PC-9 (cell line): ENCODE data around the gene KAT7. TPM values are rescaled to one million over a fixed set of nuclear protein-coding genes. Genes with fewer than 3 reads are reported as not detected.

ENCODE experiments used
- BruUV-seq: library from RNA; stranded (reverse); fragments of 400-500 nt; replicated peaks from 2 replicates; lab custom pipeline; 2021; lab: Mats Ljungman, UMichigan
- CTCF ChIA-PET: fragments of 300-600 bp; sonication (Branson Sonifier 250); formaldehyde crosslinking; loops from one replicate; lab custom pipeline; 2022; ENCODE audit warnings: antibody characterized with exemption; lab: Charles Lee
- POLR2A ChIA-PET: fragments of 300-600 bp; sonication (Branson Sonifier 250); formaldehyde crosslinking; loops from one replicate; lab custom pipeline; 2022; ENCODE audit warnings: antibody characterized with exemption; ENCODE audit not compliant: unreplicated experiment; lab: Charles Lee
- DNase-seq, 2 experiments: peaks; one replicate each; pipeline versions ENCODE4 v3.0.0 to v3.0.0-alpha.2; 2015 to 2022; ENCODE audit warnings: mixed read lengths in 1 of 2
- H2AFZ ChIP-seq: fragments of 200-600 bp; sonication (generic); 2 replicates; pipeline ENCODE4 v1.8.1; 2017; ENCODE audit warnings: antibody characterized with exemption
- H3F3A ChIP-seq: fragments of 200-600 bp; sonication (generic); 2 replicates; pipeline ENCODE4 v1.8.1; 2017; ENCODE audit warnings: antibody characterized with exemption, mild to moderate bottlenecking, low read depth; ENCODE audit not compliant: insufficient read depth
- H3K27ac ChIP-seq: fragments of 200-600 bp; sonication (generic); 2 replicates; pipeline ENCODE4 v1.6.1; 2016; ENCODE audit warnings: mixed run types
- H3K27me3 ChIP-seq: fragments of 200-600 bp; sonication (generic); 2 replicates; pipeline ENCODE4 v1.6.1; 2016; ENCODE audit warnings: low read depth, mixed run types; ENCODE audit not compliant: insufficient read depth
- H3K36me3 ChIP-seq: fragments of 200-600 bp; sonication (generic); 2 replicates; pipeline ENCODE4 v1.6.1; 2016; ENCODE audit warnings: low read depth, mixed run types
- H3K4me1 ChIP-seq: fragments of 200-600 bp; sonication (generic); replicated peaks from 2 replicates; pipeline ENCODE4 v1.6.1; 2016; ENCODE audit warnings: mixed run types; ENCODE audit not compliant: insufficient read depth
- H3K4me2 ChIP-seq: fragments of 200-600 bp; sonication (generic); 2 replicates; pipeline ENCODE4 v1.6.1; 2017; ENCODE audit warnings: mixed run types
- H3K4me3 ChIP-seq: fragments of 200-600 bp; sonication (generic); 2 replicates; pipeline ENCODE4 v1.6.1; 2016; ENCODE audit warnings: mixed run types
- H3K79me2 ChIP-seq: fragments of 200-600 bp; sonication (generic); 2 replicates; pipeline ENCODE4 v1.6.1; 2017; ENCODE audit warnings: low read depth, mixed run types
- H3K9me2 ChIP-seq: fragments of 200-600 bp; sonication (generic); 2 replicates; pipeline ENCODE4 v1.8.1; 2017; ENCODE audit warnings: mild to moderate bottlenecking; ENCODE audit not compliant: insufficient read depth
- H3K9me3 ChIP-seq: fragments of 200-600 bp; sonication (generic); 2 replicates; pipeline ENCODE4 v1.8.1; 2016; ENCODE audit warnings: low read depth; ENCODE audit not compliant: insufficient read depth
- H4K20me1 ChIP-seq: fragments of 200-600 bp; sonication (generic); 2 replicates; pipeline ENCODE4 v1.8.1; 2017; ENCODE audit not compliant: insufficient read depth
- CTCF ChIP-seq: fragments of 200-600 bp; sonication (generic); conservative IDR thresholded peaks from 2 replicates; pipeline ENCODE4 v1.6.1; 2017; ENCODE audit warnings: mixed run types, antibody characterized with exemption, mild to moderate bottlenecking, moderate library complexity
- EZH2 ChIP-seq: fragments of 200-600 bp; sonication (generic); IDR thresholded peaks from 2 replicates; pipeline ENCODE4 v1.8.0; 2017; ENCODE audit warnings: antibody characterized with exemption, low read depth
- intact Hi-C: fragments of 100-400 bp; cut with micrococcal nuclease; formaldehyde crosslinking; loops from one replicate; pipeline ENCODE4 v1.10.0; 2022; ENCODE audit not compliant: unreplicated experiment
- total RNA-seq: library from RNA; stranded (reverse); gene quantifications from 2 replicates; pipeline ENCODE4 v1.2.3, GENCODE V29; 2021

Gene KAT7
- total RNA-seq, 1 experiment from 2014 or later: 57.0 TPM

DNA sequence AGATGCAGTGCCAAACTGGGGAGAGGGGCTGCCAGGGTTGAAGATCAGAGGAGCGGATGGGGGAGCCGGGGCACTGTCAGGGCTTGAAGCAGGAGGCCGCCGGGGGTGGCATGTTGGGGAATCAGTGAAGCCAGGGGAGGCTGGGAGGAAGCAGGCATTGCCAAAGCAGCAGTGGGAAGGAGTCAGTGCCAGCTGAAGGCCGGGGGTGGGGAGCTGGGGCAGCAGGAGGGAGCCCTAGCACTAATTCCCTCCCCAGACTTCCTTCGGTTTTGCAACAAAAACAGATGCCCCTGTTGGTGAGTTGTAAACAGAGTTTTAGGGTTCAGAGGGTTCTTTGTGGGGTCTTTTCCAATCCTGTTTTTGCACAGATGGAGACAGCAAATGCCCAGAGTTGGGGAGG is 70.3 kb downstream of the KAT7 start:
- no peak overlapping the region for H2AFZ ChIP-seq
- H3K79me2 ChIP-seq: no peaks in the 10 kb centered on the region
- no peak for DNase-seq
- no peak overlapping the region for H3K4me2 ChIP-seq
- no TSS peak for BruUV-seq
- ChIA-PET CTCF (no interaction called here), POLR2A (no interaction called here)
- H3F3A ChIP-seq: no peaks in the 10 kb centered on the region
- intact Hi-C loops: no loop called here
- no peak overlapping the region for H3K4me3 ChIP-seq
- peaks cover 4% of the 10 kb centered on the region for H3K4me1 ChIP-seq
- no peaks in the 10 kb centered on the region for H3K9me2 ChIP-seq
- no peaks in the 10 kb centered on the region for H4K20me1 ChIP-seq
- no peak for TF ChIP-seq EZH2
- TF ChIP-seq CTCF: no peak
- H3K27me3 ChIP-seq: peaks cover 15% of the 10 kb centered on the region
- H3K9me3 ChIP-seq: no peaks in the 10 kb centered on the region
- H3K36me3 ChIP-seq: no peaks in the 10 kb centered on the region
- no peak overlapping the region for H3K27ac ChIP-seq

GRCh38 chr17:49859991-49860953 is 71.8 kb downstream of the KAT7 start:
- Histone ChIP-seq H2AFZ (no peak overlapping the region), H3K4me1 (peaks cover 4% of the 10 kb centered on the region), H3K9me3 (no peaks in the 10 kb centered on the region), H3K27me3 (peaks cover under 1% of the 10 kb centered on the region; the same call in 1 of the 2 replicates), H3F3A (no peaks in the 10 kb centered on the region), H3K9me2 (no peaks in the 10 kb centered on the region), H3K27ac (no peak overlapping the region), H4K20me1 (no peaks in the 10 kb centered on the region), H3K36me3 (no peaks in the 10 kb centered on the region), H3K79me2 (no peaks in the 10 kb centered on the region), H3K4me3 (no peak overlapping the region), H3K4me2 (no peak overlapping the region)
- no peak for TF ChIP-seq EZH2
- TF ChIP-seq CTCF: 0 out of 2 replicates have a peak, but pooled peaks have one; percentile 30
- no peak for DNase-seq
- CTCF ChIA-PET: interaction anchor here (3.9 kb wide), 1 partner anchor 137 kb away, joined by 29 read pairs; no protein-coding TSS in a partner anchor
- no TSS peak for BruUV-seq
- intact Hi-C loops: no loop called here
- POLR2A ChIA-PET: no interaction called here

GRCh38 chr17:49861150-49861884 is 72.8 kb downstream of the KAT7 start:
- no peak overlapping the region for H2AFZ ChIP-seq
- H3K4me3 ChIP-seq: no peak overlapping the region
- no peaks in the 10 kb centered on the region for H4K20me1 ChIP-seq
- H3K9me3 ChIP-seq: no peaks in the 10 kb centered on the region
- H3K27ac ChIP-seq: no peak overlapping the region
- H3K4me1 ChIP-seq: peaks cover 4% of the 10 kb centered on the region
- peak overlapping the region; percentile 39 for H3K4me2 ChIP-seq
- H3F3A ChIP-seq: no peaks in the 10 kb centered on the region
- DNase-seq: peak; percentile 65 to 68
- ChIA-PET CTCF (interaction anchor here (0.7 to 3.9 kb wide), 6 partner anchors 16 to 291 kb away, joined by 3 to 29 read pairs (median 7); no protein-coding TSS in a partner anchor), POLR2A (no interaction called here)
- TF ChIP-seq CTCF: peak; percentile 99
- no peak for TF ChIP-seq EZH2
- no peaks in the 10 kb centered on the region for H3K36me3 ChIP-seq
- no peaks in the 10 kb centered on the region for H3K9me2 ChIP-seq
- H3K27me3 ChIP-seq: no peaks in the 10 kb centered on the region
- no peaks in the 10 kb centered on the region for H3K79me2 ChIP-seq
- BruUV-seq: no TSS peak
- intact Hi-C loops: loop anchor here (1.0 kb wide), 4 partner anchors 91 to 436 kb away; no protein-coding TSS in a partner anchor
